SKM-1 (cell line): ENCODE measurements around the gene CARD11.

ENCODE experiments used
- DNase-seq: peaks from one replicate; lab custom pipeline; 2025; ENCODE audit not compliant: unreplicated experiment; lab: John Stamatoyannopoulos, UW

Gene CARD11

GRCh38 chr7:2945171-2945570 is 98.5 kb downstream of the CARD11 start:
- DNase-seq = no peak

- no peak for DNase-seq
Observed at GRCh38 chr7:2944739-2945138, 98.9 kb downstream of the CARD11 start.

- DNase-seq = no peak
Observed at GRCh38 chr7:2943851-2944601, 99.6 kb downstream of the CARD11 start.

- peak; percentile 52 for DNase-seq
Observed at GRCh38 chr7:2941216-2941859, 102.3 kb downstream of the CARD11 start.

GRCh38 chr7:2940466-2940865 is 103.2 kb downstream of the CARD11 start:
- no peak for DNase-seq

- DNase-seq = no peak
Observed at GRCh38 chr7:2939193-2939885, 104.3 kb downstream of the CARD11 start.

- no peak for DNase-seq
Observed at GRCh38 chr7:2938514-2939192, 105.0 kb downstream of the CARD11 start.

- DNase-seq = no peak
Observed at GRCh38 chr7:2937701-2938513, 105.8 kb downstream of the CARD11 start.

- DNase-seq = no peak
Observed at GRCh38 chr7:2936891-2937580, 106.6 kb downstream of the CARD11 start.

GRCh38 chr7:2936301-2936700 is 107.4 kb downstream of the CARD11 start:
- DNase-seq = no peak

- DNase-seq = no peak
Observed at GRCh38 chr7:2934984-2935740, 108.5 kb downstream of the CARD11 start.

GRCh38 chr7:2934211-2934731 is 109.4 kb downstream of the CARD11 start:
- no peak for DNase-seq

- DNase-seq = no peak
Observed at GRCh38 chr7:2932402-2933251, 111.0 kb downstream of the CARD11 start.

- DNase-seq = no peak
Observed at GRCh38 chr7:2931034-2931415, 112.6 kb downstream of the CARD11 start.

GRCh38 chr7:2930310-2931033 is 113.2 kb downstream of the CARD11 start:
- DNase-seq = no peak

GRCh38 chr7:2929321-2930201 is 114.1 kb downstream of the CARD11 start:
- no peak for DNase-seq
